Mesenteric fat pad (tissue), 1 donor: ENCODE measurements around the gene ALG5. TPM values are rescaled to one million over a fixed set of nuclear protein-coding genes. Genes with fewer than 3 reads are reported as not detected.

Source experiments
- DNase-seq: peaks from one replicate; pipeline ENCODE4 v3.0.0-alpha.2; 2020; ENCODE audit warnings: low spot score
- total RNA-seq: library from RNA; stranded (reverse); fragmentation: NEBNext Ultra II Directional; extraction: Animal tissue kit (Norgen Biotek cat#: 25700); gene quantifications from one replicate; pipeline ENCODE4 v1.2.1, GENCODE V29; 2021
- donor health status: DM: yes; HTN: yes; CAD: no.

Gene ALG5
- total RNA-seq, 1 donor from 2014 or later: 44.0 TPM

DNA sequence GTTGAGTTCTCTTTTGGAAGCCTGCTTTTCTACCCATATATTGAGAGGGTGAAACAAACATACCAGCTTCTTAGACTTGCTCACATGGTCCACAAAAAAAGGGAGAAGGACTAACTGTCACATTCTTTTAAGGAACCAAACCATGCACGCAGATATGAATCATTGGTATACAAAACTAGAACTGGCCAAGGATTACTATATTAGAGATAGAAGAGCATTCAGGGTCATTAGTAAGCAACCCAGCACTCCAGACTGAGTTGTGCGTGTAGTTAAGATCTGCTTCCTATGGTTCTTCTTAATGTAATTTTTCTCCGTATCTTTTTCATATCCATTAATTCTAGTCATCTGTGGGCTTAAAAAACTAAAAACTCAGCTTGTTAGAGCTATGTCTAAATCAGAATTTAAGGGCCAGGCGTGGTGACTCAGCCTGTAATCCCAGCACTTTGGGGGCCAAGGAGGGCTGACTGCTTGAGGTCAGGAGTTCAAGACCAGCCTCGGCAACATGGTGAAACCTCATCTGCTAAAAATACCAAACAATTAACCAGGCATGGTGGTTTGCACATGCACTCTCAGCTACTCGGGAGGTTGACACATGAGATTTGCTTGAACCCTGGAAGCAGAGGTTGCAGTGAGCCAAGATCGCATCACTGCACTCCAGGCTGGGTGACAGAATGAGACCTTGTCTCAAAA, 19.6 kb downstream of the ALG5 start:
- DNase-seq: no peak

- no peak for DNase-seq
Observed at GRCh38 chr13:36975172-36975571, 24.0 kb downstream of the ALG5 start.

DNA sequence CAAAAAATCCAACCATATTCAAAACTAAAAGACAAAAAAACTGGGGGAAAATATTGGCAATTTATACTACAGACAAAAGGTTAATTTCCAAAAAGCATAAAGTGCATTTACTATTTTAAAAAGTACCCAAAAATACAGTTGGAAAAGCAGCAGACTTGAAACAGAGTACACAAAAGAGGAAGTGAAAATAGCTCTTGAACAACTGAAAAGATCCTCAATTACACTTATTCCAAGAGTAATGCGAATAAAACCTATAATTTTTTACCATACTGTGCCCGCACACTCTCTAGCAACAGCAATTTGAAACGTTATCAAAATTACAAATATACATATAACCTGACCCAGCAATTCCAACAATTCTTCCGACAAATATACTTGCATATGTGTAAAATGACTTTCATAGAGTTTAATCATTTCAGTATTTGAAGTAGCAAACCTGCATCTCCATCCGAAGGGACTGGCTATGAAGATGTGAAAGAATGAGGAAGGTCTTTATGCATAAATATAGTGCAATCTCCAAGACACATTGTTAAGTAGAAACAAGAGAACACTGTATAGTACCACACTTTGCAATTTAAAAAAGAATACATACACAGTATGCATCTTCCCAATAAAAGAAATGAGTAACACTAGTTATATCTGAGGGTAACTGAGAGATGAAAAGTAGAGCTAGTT, 25.4 kb downstream of the ALG5 start:
- DNase-seq: no peak

DNA sequence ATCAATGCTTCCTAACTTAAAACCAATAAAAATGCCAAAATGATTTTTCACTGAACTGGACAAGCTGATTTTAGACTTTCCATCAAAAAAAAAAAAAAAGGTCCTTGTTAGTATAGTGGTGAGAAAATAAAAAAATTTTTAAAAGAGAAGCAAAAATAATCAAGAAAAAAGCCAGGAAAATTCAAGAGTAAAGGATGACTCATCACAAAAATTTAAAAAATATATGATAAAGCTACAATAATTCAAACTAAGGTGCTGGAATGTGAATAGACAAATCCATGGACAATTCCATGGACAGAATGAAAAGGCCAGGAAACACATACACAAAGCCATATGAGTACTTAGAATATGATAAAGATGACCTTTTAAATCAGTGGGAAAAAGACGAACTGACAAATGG, 26.1 kb downstream of the ALG5 start:
- no peak for DNase-seq

- DNase-seq: no peak
Observed at GRCh38 chr13:36966404-36966803, 32.7 kb downstream of the ALG5 start.

DNA sequence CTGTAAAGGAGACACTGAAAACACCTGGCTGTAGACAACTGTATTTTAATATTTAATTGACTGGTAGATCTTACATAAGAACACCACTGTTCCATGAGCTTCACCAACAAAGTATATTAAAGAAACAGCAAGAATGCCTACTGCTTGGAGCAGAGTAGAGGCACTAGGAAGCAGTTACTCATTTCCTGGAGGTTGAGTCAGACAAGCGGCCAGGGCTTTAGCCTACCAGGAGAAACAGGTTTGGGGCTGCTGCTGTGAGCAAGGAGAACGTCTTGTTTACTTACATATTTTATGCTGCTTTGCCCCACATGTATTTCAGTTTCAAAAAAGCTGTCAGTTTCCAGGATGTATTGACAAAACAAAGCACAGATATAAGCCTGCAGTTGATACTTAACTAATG, 33.4 kb downstream of the ALG5 start:
- DNase-seq: no peak

- no peak for DNase-seq
Observed at GRCh38 chr13:36959456-36960116, 39.6 kb downstream of the ALG5 start.

- no peak for DNase-seq
Observed at GRCh38 chr13:36954542-36954941, 44.6 kb downstream of the ALG5 start.

DNA sequence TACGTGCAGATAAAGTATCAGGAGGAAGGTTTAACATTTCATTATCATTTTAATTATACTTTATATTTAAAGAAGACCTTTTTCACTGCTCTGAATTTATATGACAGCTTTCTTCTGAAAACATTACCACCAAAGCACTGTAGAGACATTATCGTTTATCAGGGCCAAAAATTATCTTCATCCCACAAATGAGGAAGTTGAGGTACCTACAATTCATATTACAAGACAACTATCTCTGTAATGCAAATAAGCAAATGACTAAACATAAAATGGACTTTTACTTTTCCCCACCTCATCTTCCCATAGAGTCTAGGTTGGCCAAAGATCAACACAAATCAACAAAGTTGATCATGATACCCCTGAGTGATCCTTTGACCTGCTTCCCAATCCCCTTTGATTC, 48.2 kb downstream of the ALG5 start:
- no peak for DNase-seq

DNA sequence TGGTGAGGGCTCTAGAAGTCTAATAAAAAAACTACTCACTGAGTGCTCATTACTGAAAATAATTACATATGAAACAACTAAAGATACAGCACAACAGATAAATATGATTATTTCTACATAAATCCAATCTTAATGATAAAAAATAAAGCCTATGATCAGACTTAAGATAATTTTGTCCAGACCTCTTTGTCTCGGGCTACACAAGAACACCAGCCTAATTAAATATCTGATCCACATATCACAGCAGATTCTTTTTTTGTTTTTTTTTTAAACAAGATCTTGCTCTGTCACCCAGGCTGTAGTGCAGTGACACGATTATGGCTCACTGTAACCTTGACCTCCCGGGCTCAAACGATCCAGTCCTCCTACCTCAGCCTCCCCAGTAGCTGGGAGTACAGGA, 48.8 kb downstream of the ALG5 start:
- DNase-seq: no peak

- no peak for DNase-seq
Observed at GRCh38 chr13:36945078-36945477, 54.1 kb downstream of the ALG5 start.

- DNase-seq: no peak
Observed at GRCh38 chr13:36925603-36926002, 73.5 kb downstream of the ALG5 start.

GRCh38 chr13:36924001-36924400, 75.1 kb downstream of the ALG5 start:
- no peak for DNase-seq

GRCh38 chr13:36921631-36922301, 77.4 kb downstream of the ALG5 start:
- DNase-seq: no peak

DNA sequence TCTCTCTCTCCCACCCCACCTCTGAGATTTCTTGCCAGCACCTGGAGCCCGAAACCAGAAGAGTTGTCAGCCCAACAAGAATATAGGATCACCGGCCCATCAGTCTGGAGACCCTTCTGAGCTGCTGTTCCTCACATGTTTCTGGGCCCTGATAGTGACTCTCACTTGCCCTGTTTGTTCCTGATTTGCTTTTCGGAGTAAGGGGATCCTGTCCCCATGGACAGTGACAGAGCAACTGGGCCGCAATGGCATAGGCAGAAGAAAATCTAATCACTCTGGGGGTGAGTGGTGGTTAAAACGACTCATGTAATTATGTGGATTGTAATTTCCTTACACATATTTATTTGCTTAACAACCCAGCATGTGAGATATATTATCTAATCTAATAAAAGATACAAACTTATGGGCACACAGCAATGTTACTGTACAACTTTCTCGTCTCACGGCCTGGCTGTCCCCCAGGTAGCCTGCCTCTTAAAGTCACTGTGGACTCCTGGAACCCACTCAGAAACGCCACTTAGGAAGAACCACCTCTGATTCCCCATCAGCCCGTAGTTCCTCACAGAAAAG, 78.4 kb downstream of the ALG5 start:
- DNase-seq: no peak

DNA sequence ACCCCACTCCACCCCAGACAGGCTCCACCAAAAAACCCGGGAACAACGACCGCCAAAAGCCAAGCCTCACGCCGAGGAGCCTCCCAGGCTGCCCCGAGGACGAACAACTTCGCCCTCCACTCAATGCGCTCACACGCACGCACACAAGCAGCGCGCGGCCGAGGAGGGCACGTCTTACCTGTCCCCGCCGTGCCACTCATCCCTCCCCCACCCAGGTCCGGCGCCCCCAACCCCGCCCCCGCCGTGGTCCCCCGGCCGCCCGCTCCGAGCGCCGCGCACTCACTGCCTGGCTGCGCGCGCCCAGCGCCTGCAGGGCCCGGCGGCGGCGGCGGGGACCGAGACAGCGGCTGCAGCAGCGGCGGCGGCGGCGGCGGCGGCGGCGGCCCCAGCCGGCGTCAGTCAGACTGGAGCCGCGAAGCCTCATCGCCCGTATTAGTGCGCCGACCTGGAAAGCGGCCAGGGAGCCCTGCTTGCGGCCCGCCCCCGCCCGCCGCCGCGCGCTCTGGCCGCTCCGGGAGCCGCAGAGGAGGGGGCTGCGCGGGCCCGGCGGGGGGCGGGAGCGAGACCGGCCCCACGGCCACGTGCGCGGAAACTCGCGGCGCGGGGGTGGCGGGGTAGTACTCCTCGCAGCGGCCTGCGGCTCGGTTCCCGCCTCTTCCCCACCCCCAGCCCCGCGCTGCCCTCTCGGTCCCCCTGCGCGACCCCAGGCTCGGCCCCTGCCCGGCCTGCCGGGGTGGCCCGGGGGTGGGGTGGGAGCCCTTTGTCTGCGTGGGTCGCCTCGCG, 79.1 kb downstream of the ALG5 start, which contains the start of gene SMAD9:
TSS of gene SMAD9 (minus strand) at position 406 of the 783 bp plus-strand sequence. CDS start 40,549 bp downstream, outside the sequence.
- no peak for DNase-seq

DNA sequence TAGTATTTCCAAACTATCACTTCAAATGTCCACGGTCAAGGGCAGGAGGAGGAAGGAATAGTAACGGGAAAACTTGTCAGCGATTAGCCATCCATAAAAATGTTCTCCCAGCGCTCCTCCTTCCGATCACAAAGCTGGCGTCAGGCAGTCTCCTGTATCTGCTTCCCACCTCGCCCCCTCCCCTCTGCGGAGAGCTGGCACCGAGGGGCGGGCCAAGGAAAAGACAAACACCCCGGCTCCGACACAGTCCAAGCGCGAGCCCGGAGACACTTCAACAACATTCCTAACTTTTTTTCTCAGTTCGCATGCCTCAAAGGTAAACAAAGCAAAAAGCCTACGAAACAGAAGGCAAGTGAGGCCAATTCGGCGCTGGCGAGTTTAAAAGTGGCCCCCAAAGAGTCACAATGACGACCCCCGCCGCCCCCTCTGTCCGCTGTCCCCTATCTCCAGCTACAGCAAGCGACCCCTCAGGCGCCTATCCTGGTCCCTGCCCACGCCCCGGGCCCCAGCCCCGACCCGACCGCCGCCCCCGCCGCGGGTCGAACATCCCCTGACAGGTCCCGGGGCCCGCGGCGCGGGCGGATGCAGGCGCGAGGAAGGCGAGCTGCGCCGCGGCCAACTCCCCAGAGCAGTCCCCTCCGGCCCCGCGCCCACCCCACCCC, 79.8 kb downstream of the ALG5 start:
- no peak for DNase-seq

DNA sequence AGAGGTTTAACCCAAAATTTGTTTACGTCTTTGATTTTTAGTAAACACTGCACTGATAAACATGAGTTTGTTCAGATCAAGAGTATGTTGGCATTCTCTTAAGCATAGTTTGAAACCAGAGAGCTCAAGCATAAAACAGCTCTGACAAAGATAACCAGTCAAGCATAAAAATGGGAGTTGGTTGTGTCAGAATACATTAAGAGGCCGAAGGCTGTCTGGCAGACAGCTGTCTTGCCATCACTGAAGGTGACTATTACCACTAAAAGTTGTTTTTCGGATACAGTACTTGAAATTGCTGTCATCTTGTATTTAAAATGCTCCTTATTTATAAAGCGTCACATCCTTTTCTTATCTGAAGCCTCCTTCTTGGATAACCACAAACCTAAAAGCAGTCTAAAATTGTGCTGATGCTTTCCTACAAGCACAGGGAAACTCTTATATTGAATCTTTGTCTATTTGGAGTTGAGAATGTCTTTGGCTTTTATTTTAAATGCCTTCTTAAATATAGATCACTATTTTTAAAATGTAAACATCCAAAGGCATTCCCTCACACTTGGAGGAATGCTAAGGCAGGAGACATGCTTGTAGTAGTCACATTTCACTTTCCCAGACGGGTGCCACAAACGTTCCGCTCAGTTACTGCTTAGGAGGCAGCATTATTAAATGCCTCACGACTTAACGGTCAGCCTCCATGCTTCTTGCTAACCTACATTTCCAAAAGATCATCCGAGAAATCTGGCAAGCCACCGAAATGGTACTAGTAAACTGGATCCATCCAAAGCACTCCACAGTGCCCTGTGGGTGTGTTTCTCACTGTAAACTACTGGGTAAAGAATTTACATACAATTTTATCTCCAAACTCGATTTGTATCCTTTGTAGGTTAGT, 80.7 kb downstream of the ALG5 start:
- no peak for DNase-seq

GRCh38 chr13:36917311-36917710, 81.8 kb downstream of the ALG5 start:
- no peak for DNase-seq
